Measurements from ENCODE around the gene PCDHGC3. TPM values are rescaled to one million over a fixed set of nuclear protein-coding genes. Genes with fewer than 3 reads are reported as not detected.
A peak's percentile ranks its signal among the peaks of the same experiment; 100 is the strongest.

The PCDHGC3 gene
- total RNA-seq, 1 experiment from 2014 or later, result 29.1 TPM

DNA sequence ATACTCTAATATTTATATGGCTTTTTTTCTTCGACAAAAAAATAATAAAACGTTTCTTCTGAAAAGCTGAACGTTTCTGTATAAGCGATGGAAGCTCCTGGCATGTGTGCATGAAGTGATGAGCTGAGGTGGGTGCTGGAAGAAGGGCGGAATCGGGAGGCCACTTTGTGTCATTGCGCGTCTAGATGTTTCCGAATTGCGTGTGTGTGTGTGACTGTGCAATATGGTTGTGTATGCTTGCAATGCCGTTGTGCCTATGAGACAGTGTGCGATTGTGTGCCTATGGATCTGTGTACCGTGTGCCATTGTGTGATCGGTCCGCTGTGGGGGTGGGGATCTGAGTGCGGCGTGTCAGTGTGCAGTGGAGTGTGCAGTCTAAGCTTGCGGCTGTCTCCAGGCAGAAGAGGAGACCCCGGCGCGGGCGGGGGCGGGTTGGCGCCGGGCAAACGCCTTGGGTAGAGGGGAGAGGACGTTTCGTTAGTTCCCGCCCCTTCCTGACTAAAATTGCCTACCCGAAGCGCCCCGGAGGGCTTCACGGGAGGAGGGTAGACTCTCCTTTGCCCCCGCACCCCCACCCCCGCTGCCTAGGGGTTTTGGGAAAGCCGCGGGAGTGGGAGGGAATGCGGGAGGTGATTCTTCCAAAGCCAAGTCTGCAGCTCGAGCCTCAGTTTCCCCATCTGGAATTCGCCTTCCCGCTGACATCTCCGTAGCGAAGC lies 37.3 kb downstream of the PCDHGC3 start:
- Mint-ChIP-seq H3K36me3 (peaks cover 23% of the 10 kb centered on the region), H3K4me1 (peaks cover 55% of the 10 kb centered on the region), H3K27me3 (ENCODE audit: low read depth) (no peaks in the 10 kb centered on the region), H3K27ac (peak overlapping the region; percentile 94), H3K4me3 (peak overlapping the region; percentile 87), H3K9me3 (no peaks in the 10 kb centered on the region)
- POLR2A ChIA-PET, result interaction anchor here (0.7 to 2.5 kb wide), 15 partner anchors 9 to 205 kb away, joined by 3 to 10 read pairs (median 4); partner anchors contain the start of genes PCDHGA10, PCDHGA11, PCDHGA12 and PCDHGC3
- ATAC-seq (no peak), DNase-seq (ENCODE audit: low spot score) (peak; percentile 51)
- TF ChIP-seq, protein P1, sequence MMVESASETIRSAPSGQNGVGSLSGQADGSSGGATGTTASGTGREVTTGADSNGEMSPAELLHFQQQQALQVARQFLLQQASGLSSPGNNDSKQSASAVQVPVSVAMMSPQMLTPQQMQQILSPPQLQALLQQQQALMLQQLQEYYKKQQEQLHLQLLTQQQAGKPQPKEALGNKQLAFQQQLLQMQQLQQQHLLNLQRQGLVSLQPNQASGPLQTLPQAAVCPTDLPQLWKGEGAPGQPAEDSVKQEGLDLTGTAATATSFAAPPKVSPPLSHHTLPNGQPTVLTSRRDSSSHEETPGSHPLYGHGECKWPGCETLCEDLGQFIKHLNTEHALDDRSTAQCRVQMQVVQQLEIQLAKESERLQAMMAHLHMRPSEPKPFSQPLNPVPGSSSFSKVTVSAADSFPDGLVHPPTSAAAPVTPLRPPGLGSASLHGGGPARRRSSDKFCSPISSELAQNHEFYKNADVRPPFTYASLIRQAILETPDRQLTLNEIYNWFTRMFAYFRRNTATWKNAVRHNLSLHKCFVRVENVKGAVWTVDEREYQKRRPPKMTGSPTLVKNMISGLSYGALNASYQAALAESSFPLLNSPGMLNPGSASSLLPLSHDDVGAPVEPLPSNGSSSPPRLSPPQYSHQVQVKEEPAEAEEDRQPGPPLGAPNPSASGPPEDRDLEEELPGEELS (CRISPR knock-in tag; IDR thresholded peaks at IDR 0.05), result 0 out of 2 replicates have a peak, but pooled peaks have one; percentile 5
- TF ChIP-seq, protein P2, sequence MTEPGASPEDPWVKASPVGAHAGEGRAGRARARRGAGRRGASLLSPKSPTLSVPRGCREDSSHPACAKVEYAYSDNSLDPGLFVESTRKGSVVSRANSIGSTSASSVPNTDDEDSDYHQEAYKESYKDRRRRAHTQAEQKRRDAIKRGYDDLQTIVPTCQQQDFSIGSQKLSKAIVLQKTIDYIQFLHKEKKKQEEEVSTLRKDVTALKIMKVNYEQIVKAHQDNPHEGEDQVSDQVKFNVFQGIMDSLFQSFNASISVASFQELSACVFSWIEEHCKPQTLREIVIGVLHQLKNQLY (CRISPR knock-in tag; IDR thresholded peaks at IDR 0.05), result no peak
- TF ChIP-seq TP53 (CRISPR knock-in tag; IDR thresholded peaks at IDR 0.05) (peak; percentile 68; the same call in 1 of the 2 replicates), SP1 (CRISPR knock-in tag; conservative IDR thresholded peaks at IDR 0.05) (0 out of 2 replicates have a peak, but pooled peaks have one; percentile 2), ZNF423 (CRISPR knock-in tag; IDR thresholded peaks at IDR 0.05) (no peak), FOXK1 (CRISPR knock-in tag; IDR thresholded peaks at IDR 0.05) (0 out of 2 replicates have a peak, but pooled peaks have one; percentile 0)
- TF ChIP-seq, protein P3, sequence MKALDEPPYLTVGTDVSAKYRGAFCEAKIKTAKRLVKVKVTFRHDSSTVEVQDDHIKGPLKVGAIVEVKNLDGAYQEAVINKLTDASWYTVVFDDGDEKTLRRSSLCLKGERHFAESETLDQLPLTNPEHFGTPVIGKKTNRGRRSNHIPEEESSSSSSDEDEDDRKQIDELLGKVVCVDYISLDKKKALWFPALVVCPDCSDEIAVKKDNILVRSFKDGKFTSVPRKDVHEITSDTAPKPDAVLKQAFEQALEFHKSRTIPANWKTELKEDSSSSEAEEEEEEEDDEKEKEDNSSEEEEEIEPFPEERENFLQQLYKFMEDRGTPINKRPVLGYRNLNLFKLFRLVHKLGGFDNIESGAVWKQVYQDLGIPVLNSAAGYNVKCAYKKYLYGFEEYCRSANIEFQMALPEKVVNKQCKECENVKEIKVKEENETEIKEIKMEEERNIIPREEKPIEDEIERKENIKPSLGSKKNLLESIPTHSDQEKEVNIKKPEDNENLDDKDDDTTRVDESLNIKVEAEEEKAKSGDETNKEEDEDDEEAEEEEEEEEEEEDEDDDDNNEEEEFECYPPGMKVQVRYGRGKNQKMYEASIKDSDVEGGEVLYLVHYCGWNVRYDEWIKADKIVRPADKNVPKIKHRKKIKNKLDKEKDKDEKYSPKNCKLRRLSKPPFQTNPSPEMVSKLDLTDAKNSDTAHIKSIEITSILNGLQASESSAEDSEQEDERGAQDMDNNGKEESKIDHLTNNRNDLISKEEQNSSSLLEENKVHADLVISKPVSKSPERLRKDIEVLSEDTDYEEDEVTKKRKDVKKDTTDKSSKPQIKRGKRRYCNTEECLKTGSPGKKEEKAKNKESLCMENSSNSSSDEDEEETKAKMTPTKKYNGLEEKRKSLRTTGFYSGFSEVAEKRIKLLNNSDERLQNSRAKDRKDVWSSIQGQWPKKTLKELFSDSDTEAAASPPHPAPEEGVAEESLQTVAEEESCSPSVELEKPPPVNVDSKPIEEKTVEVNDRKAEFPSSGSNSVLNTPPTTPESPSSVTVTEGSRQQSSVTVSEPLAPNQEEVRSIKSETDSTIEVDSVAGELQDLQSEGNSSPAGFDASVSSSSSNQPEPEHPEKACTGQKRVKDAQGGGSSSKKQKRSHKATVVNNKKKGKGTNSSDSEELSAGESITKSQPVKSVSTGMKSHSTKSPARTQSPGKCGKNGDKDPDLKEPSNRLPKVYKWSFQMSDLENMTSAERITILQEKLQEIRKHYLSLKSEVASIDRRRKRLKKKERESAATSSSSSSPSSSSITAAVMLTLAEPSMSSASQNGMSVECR (CRISPR knock-in tag; IDR thresholded peaks at IDR 0.05; ENCODE audit: borderline replicate concordance), result no peak
- CTCF ChIA-PET, result interaction anchor here (0.6 to 10.5 kb wide), 46 partner anchors 8 to 1392 kb away, joined by 3 to 131 read pairs (median 6); partner anchors contain the start of genes DIAPH1, PCDHB10, PCDHB14 and PCDHB15

GRCh38 chr5:141513627-141514329 lies 38.0 kb downstream of the PCDHGC3 start:
- DNase-seq (ENCODE audit: low spot score) (peak; percentile 69), ATAC-seq (peak; percentile 38)
- TF ChIP-seq ETV6 (CRISPR knock-in tag; IDR thresholded peaks at IDR 0.05), result peak; percentile 75; the same call in 1 of the 2 replicates
- TF ChIP-seq, protein P4, sequence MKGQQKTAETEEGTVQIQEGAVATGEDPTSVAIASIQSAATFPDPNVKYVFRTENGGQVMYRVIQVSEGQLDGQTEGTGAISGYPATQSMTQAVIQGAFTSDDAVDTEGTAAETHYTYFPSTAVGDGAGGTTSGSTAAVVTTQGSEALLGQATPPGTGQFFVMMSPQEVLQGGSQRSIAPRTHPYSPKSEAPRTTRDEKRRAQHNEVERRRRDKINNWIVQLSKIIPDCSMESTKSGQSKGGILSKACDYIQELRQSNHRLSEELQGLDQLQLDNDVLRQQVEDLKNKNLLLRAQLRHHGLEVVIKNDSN (CRISPR knock-in tag; IDR thresholded peaks at IDR 0.05), result no peak
- TF ChIP-seq SP1 (CRISPR knock-in tag; conservative IDR thresholded peaks at IDR 0.05), result peak; percentile 26; the same call in 1 of the 2 replicates
- TF ChIP-seq, protein P1 (CRISPR knock-in tag; IDR thresholded peaks at IDR 0.05), result peak; percentile 39; the same call in 1 of the 2 replicates
- TF ChIP-seq, protein P5, sequence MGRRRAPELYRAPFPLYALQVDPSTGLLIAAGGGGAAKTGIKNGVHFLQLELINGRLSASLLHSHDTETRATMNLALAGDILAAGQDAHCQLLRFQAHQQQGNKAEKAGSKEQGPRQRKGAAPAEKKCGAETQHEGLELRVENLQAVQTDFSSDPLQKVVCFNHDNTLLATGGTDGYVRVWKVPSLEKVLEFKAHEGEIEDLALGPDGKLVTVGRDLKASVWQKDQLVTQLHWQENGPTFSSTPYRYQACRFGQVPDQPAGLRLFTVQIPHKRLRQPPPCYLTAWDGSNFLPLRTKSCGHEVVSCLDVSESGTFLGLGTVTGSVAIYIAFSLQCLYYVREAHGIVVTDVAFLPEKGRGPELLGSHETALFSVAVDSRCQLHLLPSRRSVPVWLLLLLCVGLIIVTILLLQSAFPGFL (CRISPR knock-in tag; IDR thresholded peaks at IDR 0.05; ENCODE audit: borderline replicate concordance), result no peak
- TF ChIP-seq JUN (CRISPR knock-in tag; IDR thresholded peaks at IDR 0.05), result no peak
- 0 out of 2 replicates have a peak, but pooled peaks have one; percentile 51 for TF ChIP-seq TP53 (CRISPR knock-in tag; IDR thresholded peaks at IDR 0.05)
- peak; percentile 77 for TF ChIP-seq PRDM15 (CRISPR knock-in tag; IDR thresholded peaks at IDR 0.05)
- peak; percentile 58; the same call in 1 of the 2 replicates for TF ChIP-seq TEAD1 (CRISPR knock-in tag; IDR thresholded peaks at IDR 0.05)
- Mint-ChIP-seq H3K27ac (peak overlapping the region; percentile 94), H3K36me3 (peaks cover 25% of the 10 kb centered on the region), H3K4me1 (peaks cover 49% of the 10 kb centered on the region), H3K4me3 (peak overlapping the region; percentile 87), H3K9me3 (no peaks in the 10 kb centered on the region), H3K27me3 (ENCODE audit: low read depth) (no peaks in the 10 kb centered on the region)
- POLR2A ChIA-PET, result interaction anchor here (0.6 to 2.5 kb wide), 15 partner anchors 8 to 194 kb away, joined by 3 to 10 read pairs (median 4); partner anchors contain the start of genes PCDHGA10, PCDHGA11, PCDHGA12 and PCDHGB7
- CTCF ChIA-PET, result interaction anchor here (0.5 to 10.5 kb wide), 45 partner anchors 8 to 1393 kb away, joined by 3 to 131 read pairs (median 6); partner anchors contain the start of genes DIAPH1, PCDHB10, PCDHB14 and PCDHB15

Data from WTC11 (cell line).